SH-SY5Y (cell line): ENCODE results near the gene H2AZ2.

ENCODE experiments used
- GATA2 ChIP-seq: IDR thresholded peaks from 2 replicates; pipeline ENCODE4 v1.6.1; 2011; ENCODE audit warnings: mild to moderate bottlenecking, low read depth, low read length
- GATA3 ChIP-seq: IDR thresholded peaks from 2 replicates; pipeline ENCODE4 v1.6.1; 2011; ENCODE audit warnings: low read depth, mild to moderate bottlenecking, low read length, moderate library complexity

The H2AZ2 gene

GRCh38 chr7:44881066-44881600, 33.2 kb upstream of the H2AZ2 start:
- TF ChIP-seq GATA2, result no peak
- TF ChIP-seq GATA3, result no peak

- no peak for TF ChIP-seq GATA3
- no peak for TF ChIP-seq GATA2
Measured at GRCh38 chr7:44880317-44881018, 32.6 kb upstream of the H2AZ2 start.

- TF ChIP-seq GATA2 (no peak), GATA3 (no peak)
Measured at GRCh38 chr7:44876393-44876792, 28.5 kb upstream of the H2AZ2 start.

- TF ChIP-seq GATA2 (no peak), GATA3 (no peak)
Measured at GRCh38 chr7:44875241-44875640, 27.4 kb upstream of the H2AZ2 start.

DNA sequence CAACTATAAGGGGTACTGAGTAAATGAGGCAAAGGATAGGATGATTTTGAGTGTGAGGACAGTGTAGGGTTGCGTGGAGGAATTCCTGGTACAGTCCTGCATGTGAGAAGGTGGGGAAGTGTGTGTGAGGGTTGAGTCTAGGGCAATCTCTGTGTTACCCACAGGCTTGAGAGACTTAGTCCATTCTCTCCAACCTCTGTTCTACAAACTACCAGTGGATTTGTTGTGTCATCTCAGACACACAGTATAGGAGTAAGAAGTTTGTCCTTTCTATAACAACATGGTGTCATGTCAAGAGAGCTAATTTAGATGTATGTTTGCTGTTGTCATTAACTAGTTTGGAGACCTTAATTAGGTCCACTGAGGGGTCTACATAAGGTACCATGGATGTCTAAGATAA, 24.9 kb upstream of the H2AZ2 start:
- TF ChIP-seq GATA2, result no peak
- TF ChIP-seq GATA3, result no peak

DNA sequence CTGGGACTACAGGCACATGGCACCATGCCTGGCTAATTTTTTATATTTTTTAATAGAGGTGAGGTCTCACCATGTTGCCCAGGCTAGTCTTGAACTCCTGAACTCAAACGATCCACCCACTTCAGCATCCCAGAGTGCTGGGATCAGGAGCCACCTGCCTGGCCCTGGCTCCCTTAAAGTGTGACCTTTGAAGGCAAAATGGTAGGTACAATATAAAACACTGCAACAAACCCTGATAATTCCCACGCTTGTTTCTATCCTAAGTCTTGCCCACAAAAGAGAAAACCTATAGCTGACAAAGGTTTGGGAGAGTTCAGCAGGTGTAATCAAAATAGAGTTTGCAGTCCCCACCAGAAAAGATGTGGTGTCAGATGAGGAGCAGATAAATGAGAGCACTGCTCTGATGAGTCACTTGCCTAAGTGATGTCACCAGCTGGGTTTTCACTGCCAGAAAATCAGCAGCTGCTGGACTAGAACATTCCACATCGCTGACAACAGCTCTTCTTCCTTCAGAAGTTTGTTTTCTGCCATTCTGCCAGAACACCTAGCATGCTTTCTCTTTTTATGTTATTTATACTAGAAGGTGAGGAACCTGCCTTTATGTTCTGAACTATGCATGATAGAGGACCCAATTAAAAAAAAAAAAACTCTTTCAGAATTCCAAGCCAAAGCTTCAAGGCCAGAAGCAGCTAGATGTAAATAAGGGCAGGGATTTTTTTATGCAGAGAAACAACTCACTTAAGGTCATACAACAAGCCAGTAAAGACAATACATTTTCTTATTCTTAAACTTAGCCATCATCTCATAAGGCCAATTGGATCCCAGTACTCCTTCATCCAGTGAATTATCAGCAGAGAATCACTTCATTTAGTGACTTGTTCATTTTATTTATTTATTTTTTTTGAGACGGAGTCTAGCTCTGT, 19.4 kb upstream of the H2AZ2 start:
- TF ChIP-seq GATA2 (no peak), GATA3 (no peak)

DNA sequence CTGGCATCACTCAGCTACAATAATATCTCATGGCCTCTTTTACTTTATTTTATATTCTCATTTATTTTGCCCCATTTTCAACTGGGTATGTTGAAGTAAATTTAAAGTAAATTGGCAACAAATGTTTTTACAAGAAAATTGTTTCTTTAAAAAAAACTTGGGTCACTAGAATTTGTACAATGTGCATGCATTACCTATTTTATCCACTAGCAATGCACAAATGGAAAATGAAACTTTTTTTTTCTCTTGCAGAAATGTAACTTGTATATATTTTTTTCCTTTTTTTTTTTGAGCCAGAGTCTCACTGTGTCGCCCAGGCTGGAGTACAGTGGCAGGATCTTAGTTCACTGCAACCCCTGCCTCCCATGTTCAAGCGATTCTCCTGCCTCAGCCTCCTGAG, 10.3 kb upstream of the H2AZ2 start:
- TF ChIP-seq GATA3 (no peak), GATA2 (no peak)

DNA sequence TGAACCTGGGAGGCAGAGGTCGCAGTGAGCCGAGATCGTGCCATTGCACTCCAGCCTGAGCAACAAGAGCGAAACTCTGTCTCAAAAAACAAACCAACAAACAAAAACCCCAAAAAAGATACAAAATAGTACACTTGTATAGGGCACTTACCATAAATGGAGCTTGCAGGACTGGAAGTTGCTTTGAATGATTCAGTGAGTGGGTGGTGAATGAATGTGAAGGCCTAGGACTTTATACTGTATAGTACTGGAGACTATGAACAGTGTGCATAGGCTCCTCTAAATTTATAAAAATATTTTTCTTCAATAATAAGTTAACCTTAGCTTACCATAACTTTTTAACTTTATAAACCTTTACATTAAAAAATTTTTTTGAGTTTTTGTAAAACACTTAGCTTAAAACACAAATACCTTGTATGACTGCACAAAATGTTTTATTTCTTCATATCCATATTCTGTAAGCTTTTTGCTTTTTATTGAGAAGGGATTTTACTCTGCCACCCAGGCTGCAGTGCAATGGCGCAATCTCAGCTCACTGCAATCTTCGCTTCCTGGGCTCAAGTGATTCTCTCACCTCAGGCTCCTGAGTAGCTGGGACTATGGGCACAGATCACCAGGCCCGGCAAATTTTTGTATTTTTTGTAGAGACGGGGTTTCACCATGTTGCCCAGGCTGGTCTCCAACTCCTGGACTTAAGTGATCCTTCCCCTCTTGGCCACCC, 6.9 kb upstream of the H2AZ2 start:
- TF ChIP-seq GATA3 (no peak), GATA2 (no peak)

- TF ChIP-seq GATA3 (no peak), GATA2 (no peak)
Measured at GRCh38 chr7:44853391-44853790, 5.5 kb upstream of the H2AZ2 start.

DNA sequence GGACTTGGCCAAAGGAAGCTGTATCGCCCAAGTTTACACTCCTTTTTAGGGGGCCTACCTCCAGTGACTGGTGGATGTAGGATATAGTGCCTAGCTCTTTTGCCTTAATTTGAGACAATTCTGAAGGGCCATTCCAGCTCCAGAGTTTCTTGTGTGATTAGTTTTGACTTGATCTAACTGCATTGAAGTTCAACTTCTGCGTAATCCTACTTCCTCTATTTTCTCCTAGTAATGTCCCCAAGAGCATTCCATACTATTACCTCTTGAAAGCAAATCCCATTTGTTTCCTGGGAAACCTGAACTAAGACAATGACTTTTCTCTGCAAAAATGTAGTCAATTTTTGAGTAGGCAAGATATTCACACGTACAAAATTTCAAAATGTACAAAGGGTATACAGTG, 4.7 kb upstream of the H2AZ2 start:
- no peak for TF ChIP-seq GATA3
- no peak for TF ChIP-seq GATA2

GRCh38 chr7:44849885-44850544, 2.1 kb upstream of the H2AZ2 start:
- TF ChIP-seq GATA3 (no peak), GATA2 (no peak)

DNA sequence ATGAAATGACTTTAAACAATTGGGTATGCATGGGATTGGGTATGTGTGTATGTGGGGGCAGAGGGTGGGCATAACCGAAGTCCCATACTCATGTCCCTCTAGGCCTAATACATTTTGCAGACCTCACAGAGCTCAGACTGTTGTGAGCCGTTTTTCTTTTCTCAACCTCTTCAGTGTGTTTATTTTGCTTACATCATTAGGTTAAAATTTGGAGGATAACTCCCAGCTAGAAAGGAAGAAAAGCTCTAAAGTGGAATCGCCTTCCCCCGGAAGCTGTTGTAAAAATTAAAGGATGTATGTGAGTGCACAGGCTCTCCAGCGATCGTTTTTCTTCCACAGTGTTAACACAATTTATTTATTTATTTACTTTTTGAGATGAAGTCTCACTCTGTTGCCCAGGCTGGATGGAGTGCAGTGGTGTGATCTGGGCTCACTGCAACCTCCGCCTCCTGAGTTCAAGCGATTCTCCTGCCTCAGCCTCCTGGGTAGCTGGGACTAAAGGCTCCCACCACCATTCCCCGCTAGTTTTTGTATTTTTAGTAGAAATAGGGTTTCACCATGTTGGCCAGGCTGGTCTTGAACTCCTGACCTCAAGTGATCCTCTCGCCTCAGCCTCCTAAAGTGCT, 1.5 kb upstream of the H2AZ2 start:
- TF ChIP-seq GATA2 (no peak), GATA3 (no peak)

DNA sequence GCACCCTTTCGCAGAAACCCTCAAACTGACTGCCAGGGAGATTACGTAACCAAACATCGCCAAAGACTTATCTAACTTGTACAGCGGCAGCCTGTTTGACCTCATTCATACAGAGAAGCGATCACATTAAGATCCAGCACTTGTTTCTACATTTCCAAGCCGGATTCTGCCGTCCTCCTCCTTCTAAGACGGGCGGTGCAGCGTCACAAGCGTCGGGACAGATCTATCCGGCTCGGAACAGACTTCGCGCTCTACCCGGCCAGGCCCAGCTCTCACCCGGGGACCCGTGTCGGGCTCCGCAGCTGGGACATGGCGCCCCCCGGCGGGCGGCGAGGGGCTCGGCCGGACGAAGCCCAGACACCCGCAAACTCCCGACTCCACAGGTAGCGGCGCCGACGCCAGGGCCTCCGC, 373 bp downstream of the H2AZ2 start:
- TF ChIP-seq GATA2, result no peak
- TF ChIP-seq GATA3, result no peak

DNA sequence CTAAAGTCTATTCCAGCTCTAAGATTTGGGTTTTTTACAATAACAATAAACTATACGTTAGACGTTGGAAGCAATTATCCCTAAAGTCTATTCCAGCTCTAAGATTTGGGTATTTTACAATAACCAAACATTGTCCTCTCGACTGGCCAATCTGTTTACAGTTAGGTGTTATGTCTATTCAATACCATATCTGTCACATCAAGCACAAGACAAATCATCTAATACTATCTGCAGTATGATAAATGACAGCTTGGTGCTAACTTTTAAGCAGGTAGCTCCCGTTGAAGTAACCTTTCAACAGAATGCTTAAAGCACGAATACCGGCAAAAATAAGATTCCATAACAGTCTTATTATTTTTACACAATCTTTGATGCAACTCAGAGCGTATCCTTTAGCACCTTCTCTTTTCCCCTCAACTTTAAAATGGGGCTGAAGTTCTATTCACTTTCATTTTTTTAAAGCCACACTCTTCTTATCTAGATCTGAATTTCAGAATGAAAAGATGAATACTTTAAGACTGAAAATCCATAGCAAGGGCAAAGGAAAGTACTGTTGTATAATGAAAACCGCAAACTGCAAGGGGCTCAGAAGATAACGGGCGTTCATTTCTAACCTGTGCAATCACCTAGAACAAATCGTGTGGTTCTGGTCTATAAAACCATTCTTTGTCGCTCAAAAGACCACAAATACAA, 925 bp downstream of the H2AZ2 start:
- TF ChIP-seq GATA2 (no peak), GATA3 (no peak)
